Stimulated activated CD8-positive, alpha-beta memory T cell treated with anti-CD3 and anti-CD28 coated beads, Interleukin-12 subunit alpha, Interleukin-12 subunit beta, amount 100 ng/mL, for 1 hour (primary cell): ENCODE data around the gene SEMA5B.

Experiments
- DNase-seq: peaks from one replicate; pipeline ENCODE4 v3.0.0-alpha.2; 2020; ENCODE audit warnings: low read depth

Gene SEMA5B

DNA sequence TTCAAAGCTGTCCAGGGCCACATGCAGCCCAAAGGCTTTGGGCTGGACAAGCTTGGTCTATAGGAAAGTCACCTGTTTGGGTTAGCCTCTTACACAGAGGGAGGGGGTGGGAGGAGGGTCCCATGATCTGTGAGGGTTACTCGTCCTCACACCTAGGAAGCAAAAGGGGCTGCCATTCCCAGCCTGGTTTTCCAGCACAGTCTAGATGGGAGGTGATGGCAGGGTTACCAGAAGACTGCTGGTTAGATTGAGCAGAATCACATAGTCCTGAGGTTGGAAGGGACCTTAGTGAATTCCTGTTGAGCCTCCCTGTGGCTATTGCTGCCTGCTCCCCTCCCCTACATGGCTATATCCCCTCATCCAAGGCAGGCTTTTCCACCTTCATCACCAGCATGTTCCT is 101.8 kb downstream of the SEMA5B start:
- DNase-seq, result no peak

GRCh38 chr3:122924056-122924455 is 103.5 kb downstream of the SEMA5B start:
- DNase-seq, result no peak

DNA sequence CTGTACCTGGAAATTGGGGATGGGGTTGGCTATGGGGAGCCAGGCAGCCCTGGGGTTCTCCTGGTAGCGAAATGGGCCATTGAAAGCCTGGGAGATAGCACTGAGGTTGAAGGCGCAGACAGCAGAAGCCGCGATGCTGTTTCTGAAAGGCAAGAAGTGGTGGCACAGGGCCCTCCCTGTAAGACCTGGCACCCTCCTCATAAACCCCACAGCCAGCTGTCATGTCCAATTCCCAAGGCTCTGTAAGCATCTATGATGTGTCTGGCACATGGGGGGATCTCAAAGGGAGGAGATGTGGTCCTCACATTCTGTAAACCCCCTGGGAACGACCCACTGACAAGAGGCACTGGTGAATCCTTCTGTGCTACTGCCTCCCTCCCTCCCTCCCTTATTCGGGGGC is 104.0 kb downstream of the SEMA5B start:
- no peak for DNase-seq

- DNase-seq, result no peak
Measured at GRCh38 chr3:122921791-122922651, 105.5 kb downstream of the SEMA5B start.

DNA sequence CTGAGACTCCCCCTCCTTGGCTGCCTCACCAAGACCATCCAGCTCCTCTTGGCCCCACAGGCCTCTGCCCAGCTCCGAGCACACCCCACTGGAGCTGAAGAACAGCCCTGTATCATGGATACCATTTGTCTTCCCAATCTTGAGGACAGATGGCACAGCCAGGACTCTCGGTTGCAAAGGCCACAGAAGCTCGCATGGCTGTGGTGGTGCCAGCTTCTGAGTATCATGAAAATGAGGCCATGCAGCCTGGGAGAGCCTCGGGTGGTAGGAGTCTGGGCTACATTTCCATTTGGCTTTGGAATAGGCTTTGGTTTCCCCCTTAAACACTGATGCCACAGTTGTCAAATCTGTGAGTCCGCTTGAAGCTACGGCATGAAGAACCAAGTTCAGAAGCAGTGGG is 106.6 kb downstream of the SEMA5B start:
- no peak for DNase-seq

GRCh38 chr3:122919291-122919610 is 108.3 kb downstream of the SEMA5B start:
- DNase-seq, result no peak

GRCh38 chr3:122918576-122919290 is 108.8 kb downstream of the SEMA5B start:
- no peak for DNase-seq

DNA sequence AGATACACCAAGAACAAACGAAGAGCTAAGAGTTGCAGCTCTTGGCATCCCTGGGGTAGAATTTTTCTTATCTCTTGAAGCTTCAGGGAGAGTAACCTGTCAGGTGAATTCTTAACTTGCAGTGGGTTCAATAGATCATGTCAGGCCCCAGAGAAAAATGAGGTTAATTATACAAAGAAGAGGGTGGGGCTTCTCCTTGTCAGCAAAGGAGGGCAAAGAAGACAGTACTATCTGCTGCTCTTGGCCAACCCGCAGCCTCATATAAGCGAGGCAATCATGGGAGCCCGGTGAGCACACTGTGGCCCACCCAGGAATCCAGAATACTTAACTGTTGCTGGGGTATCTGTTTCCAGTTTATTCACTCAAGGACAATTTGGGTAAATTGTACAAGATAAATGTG is 110.2 kb downstream of the SEMA5B start:
- DNase-seq, result no peak

GRCh38 chr3:122916580-122916979 is 111.0 kb downstream of the SEMA5B start:
- no peak for DNase-seq

- no peak for DNase-seq
Measured at GRCh38 chr3:122916084-122916483, 111.5 kb downstream of the SEMA5B start.

- no peak for DNase-seq
Measured at GRCh38 chr3:122915300-122916055, 112.1 kb downstream of the SEMA5B start.

GRCh38 chr3:122913539-122914100 is 113.9 kb downstream of the SEMA5B start:
- DNase-seq, result no peak

- no peak for DNase-seq
Measured at GRCh38 chr3:122912772-122913538, 114.6 kb downstream of the SEMA5B start.

DNA sequence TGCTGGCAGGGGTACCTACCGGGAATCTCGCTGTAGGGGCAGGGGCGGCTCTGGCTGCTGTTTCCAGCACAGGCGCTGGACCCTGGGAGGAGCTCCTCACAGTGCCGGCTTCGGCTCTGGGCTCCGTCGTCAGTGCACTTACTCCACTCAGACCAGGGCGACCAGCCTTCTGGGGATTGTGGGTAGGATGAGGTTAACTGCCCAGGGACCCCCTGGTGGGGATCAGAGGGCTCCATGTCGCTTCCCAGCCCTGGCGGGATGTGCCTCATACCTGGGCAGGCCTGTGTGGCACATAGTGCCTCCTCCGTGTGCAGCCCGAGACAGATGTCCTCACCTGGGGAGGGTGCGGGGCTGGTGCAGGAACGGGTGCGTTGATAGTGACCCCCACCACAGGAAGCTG is 115.7 kb downstream of the SEMA5B start:
- no peak for DNase-seq

GRCh38 chr3:122908251-122908650 is 119.3 kb downstream of the SEMA5B start:
- no peak for DNase-seq

- DNase-seq, result no peak
Measured at GRCh38 chr3:122907471-122907870, 120.1 kb downstream of the SEMA5B start.

DNA sequence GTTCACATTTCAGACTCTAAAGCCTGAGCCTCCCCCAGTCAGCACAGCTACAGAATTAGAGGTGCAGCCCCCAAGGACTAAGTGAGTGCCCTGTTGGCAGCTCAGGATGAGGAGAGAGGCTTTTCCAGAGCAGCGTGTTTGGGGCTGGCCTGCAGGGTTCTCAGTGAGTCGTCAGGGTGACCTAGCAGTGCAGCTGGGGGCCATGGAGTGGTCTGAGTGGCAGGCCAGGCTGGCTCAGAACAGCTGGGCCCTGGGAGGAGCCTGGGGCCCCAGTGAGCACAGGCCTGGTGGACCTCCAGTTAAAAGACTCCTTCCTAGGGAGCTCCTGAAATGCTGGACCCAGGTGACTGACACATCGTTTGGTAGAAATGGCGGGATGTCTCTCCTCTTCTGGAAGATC is 124.4 kb downstream of the SEMA5B start:
- no peak for DNase-seq

GRCh38 chr3:122902326-122902725 is 125.2 kb downstream of the SEMA5B start:
- DNase-seq, result no peak

- no peak for DNase-seq
Measured at GRCh38 chr3:122898298-122898697, 129.3 kb downstream of the SEMA5B start.

DNA sequence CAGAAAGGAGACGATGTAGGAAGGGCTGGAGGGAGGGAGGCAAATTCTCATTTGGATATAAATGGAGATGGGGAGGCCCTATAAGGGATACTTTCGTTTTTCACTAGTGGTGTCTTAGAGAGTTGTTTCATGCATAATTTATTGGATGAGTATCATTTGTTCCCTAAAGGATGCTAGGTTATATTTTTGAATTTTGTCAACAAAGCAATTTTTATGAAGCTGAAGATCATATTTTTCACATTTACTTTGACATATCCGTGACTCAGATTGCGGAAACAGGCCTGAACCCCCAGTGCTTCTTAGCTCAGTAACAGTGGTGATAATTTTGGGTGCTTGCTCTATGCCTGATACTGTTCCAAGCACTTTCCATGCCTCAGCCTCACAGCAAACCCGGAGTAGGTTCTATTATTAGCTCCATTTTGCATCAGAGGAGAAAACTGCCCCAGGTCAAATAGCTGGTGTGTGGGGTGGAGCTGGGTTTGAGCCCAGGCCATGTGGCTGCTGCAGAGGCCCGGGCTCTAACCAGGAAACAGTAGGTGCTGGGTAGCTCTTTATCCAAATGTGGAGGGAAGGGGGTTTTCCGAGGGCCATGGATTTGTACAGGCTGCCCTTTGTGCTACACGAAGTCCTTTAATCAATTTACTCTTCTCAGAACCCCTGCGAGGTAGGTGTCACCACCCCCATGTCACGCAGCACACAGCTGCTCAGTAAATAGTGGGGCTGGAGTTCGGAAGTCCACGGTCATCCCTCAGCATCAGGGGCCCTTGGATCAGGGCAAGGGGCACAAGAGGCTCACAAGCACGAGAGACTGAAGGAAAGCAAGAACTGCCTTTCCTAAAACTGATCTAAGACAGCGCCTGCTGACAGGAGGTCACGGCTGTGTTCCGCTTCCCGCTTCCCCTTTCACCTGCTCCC is 133.6 kb downstream of the SEMA5B start:
- no peak for DNase-seq

- DNase-seq, result no peak
Measured at GRCh38 chr3:122893282-122893681, 134.3 kb downstream of the SEMA5B start.
